HepG2 (cell line): ENCODE data around the gene FBXW10. TPM values are rescaled to one million over a fixed set of nuclear protein-coding genes. Genes with fewer than 3 reads are reported as not detected.
"Not testable (repeated sequence)": the region's sequence is repeated elsewhere in the genome, so short reads cannot be mapped to it uniquely, and the experiment has no call there.

Experiments
- ATF7 ChIP-seq, 2 experiments: fragments of 450-650 bp in 1 of 2; sonication (generic) in 1 of 2; formaldehyde crosslinking in 1 of 2; IDR thresholded peaks; 2 replicates each; pipeline versions ENCODE4 v1.4.0 to v1.6.1; 2016 to 2020; ENCODE audit warnings: antibody characterized with exemption in 1 of 2, mild to moderate bottlenecking in 1 of 2, missing genetic modification reagents in 1 of 2
- CREB1 ChIP-seq, 2 experiments: fragments of 450-650 bp in 1 of 2; IDR thresholded peaks; 2 replicates each; pipeline ENCODE4 v1.6.1; 2016 to 2017; ENCODE audit warnings: control low read depth in 1 of 2, mild to moderate bottlenecking in 1 of 2, missing compliant biosample characterization in 1 of 2, missing genetic modification characterization in 1 of 2
- IKZF5 ChIP-seq: IDR thresholded peaks from 2 replicates; pipeline ENCODE4 v1.6.1; 2018; ENCODE audit warnings: missing genetic modification reagents, mild to moderate bottlenecking, missing compliant biosample characterization
- KDM3A ChIP-seq: IDR thresholded peaks from 2 replicates; pipeline ENCODE4 v1.6.1; 2018; ENCODE audit warnings: low read depth, missing compliant biosample characterization
- NR2C2 ChIP-seq: sonication (generic); formaldehyde crosslinking; IDR thresholded peaks from 2 replicates; pipeline ENCODE4 v1.4.0; 2020; ENCODE audit warnings: missing genetic modification reagents, mild to moderate bottlenecking, moderate library complexity, borderline replicate concordance
- SOX13 ChIP-seq, 3 experiments: fragments of 450-650 bp in 1 of 3; sonication (generic) in 1 of 3; formaldehyde crosslinking in 1 of 3; IDR thresholded peaks in 2 of 3; conservative IDR thresholded peaks in 1 of 3; 2 replicates each; pipeline versions ENCODE4 v1.5.0 to v1.6.1; 2016 to 2020; ENCODE audit warnings: antibody characterized with exemption in 1 of 3, mild to moderate bottlenecking in 1 of 3, missing compliant biosample characterization in 1 of 3, missing genetic modification reagents in 1 of 3, moderate library complexity in 1 of 3
- SOX6 ChIP-seq, 2 experiments: fragments of 450-650 bp in 1 of 2; sonication (generic) in 1 of 2; formaldehyde crosslinking in 1 of 2; IDR thresholded peaks; 2 replicates each; pipeline versions ENCODE4 v1.4.0 to v1.6.1; 2017 to 2020; ENCODE audit warnings: antibody characterized with exemption in 1 of 2, mild to moderate bottlenecking in 1 of 2, missing genetic modification reagents in 1 of 2
- SP4 ChIP-seq: sonication (generic); formaldehyde crosslinking; IDR thresholded peaks from 2 replicates; pipeline ENCODE4 v1.8.1; 2023; ENCODE audit warnings: mild to moderate bottlenecking, missing genetic modification reagents
- ZBTB38 ChIP-seq: sonication (generic); formaldehyde crosslinking; IDR thresholded peaks from 2 replicates; pipeline ENCODE4 v1.5.1; 2020; ENCODE audit warnings: mild to moderate bottlenecking, missing genetic modification reagents
- ZBTB40 ChIP-seq, 2 experiments: fragments of 450-650 bp in 1 of 2; sonication (generic) in 1 of 2; formaldehyde crosslinking in 1 of 2; IDR thresholded peaks; 2 replicates each; pipeline versions ENCODE4 v1.6.1 to v1.8.0; 2016 to 2022; ENCODE audit warnings: antibody characterized with exemption in 1 of 2, mild to moderate bottlenecking in 1 of 2, missing genetic modification reagents in 1 of 2
- ZNF441 ChIP-seq: sonication (generic); formaldehyde crosslinking; IDR thresholded peaks from 2 replicates; pipeline ENCODE4 v1.7.0; 2021; ENCODE audit warnings: missing genetic modification reagents, borderline replicate concordance
- polyA plus RNA-seq, 8 experiments: library from polyadenylated mRNA; depleted of rRNA in 3 of 8; stranded (reverse) in 7 of 8; unstranded in 1 of 8; fragments of >200 nt; fragmentation: Illumina TruSeq in 4 of 8; extraction: Trizol in 4 of 8; gene quantifications; 2 replicates each; pipeline versions ENCODE4 v1.2.1 to v1.2.3, GENCODE V29; 2011 to 2016; ENCODE audit warnings: low read depth in 4 of 8, missing spikeins in 1 of 8, mixed read lengths in 1 of 8; ENCODE audit not compliant: insufficient read depth in 1 of 8
- total RNA-seq, 5 experiments: library from RNA; depleted of rRNA; stranded (reverse); fragments of >200 nt; fragmentation: Illumina TruSeq; extraction: Trizol; gene quantifications; 2 replicates each; pipeline ENCODE4 v1.2.3, GENCODE V29; 2016; ENCODE audit warnings: low read depth in 1 of 5
- TF ChIP-seq, protein P1 (sequence below): sonication (generic); formaldehyde crosslinking; IDR thresholded peaks from 2 replicates; pipeline ENCODE4 v1.4.0; 2020; ENCODE audit warnings: missing genetic modification reagents, borderline replicate concordance

The FBXW10 gene
- total and polyA plus RNA-seq, 2 of the 13 experiments (the other 11 are each of a cell fraction or from before 2014, with no cell fraction given) = 0.04 to 0.17 TPM

DNA sequence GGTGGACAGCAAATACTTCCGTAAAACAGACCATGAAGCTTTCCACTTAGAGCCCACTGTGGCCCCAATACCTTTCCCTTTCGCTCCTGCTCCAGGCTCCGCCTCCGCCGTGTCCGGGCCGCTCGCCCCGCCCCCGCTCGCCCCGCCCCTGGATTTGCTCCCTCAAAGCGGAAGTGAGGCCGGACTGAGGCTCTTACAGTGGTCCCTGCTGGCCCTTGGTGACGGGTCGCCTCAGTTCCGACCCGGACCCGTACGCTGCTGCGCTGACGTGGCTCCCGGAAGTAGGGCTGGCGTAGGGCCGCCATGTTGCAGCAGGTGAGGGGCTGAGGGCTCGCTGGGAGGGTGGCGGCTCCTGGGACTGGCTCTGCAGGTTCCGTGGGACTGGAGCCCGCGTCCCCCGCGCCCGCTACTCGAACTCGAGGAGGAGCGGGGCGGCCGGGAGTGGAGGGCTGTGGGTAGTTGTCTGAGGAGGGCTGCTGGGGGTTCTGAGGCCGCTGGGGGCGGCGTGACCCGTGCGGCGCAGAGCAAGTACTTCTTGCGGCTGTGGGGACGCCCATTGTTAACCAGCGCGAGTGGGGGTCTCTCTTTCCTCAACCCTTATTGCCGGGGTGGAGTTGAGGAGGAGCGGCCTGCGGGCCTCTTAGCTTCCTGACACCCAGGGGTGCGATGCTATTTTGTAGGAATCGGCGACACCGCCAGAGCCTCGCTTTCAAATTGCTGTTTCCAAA is 37.3 kb downstream of the FBXW10 start, which contains the start of gene TVP23B (continued):
- peak; percentile 23; the same call in 1 of the 2 replicates for TF ChIP-seq IKZF5 (CRISPR knock-in tag)
- peak; percentile 75 for TF ChIP-seq NR2C2 (CRISPR knock-in tag)
- peak; percentile 50; the same call in 1 of the 2 replicates for TF ChIP-seq ZNF441 (CRISPR knock-in tag)
- TF ChIP-seq SP4 (CRISPR knock-in tag) = peak; percentile 59; the same call in 1 of the 2 replicates
- TF ChIP-seq SOX13, SOX6, ATF7 (IDR thresholded peaks at IDR 0.05): not testable (repeated sequence)
- TF ChIP-seq SOX13 (CRISPR knock-in tag; conservative IDR thresholded peaks at IDR 0.05 in 1 of 2, IDR thresholded peaks at IDR 0.05 in 1 of 2) = 0 out of 4 replicates have a peak, but pooled peaks of 1 of the 2 experiments have one; percentile 32
- TF ChIP-seq, protein P1, sequence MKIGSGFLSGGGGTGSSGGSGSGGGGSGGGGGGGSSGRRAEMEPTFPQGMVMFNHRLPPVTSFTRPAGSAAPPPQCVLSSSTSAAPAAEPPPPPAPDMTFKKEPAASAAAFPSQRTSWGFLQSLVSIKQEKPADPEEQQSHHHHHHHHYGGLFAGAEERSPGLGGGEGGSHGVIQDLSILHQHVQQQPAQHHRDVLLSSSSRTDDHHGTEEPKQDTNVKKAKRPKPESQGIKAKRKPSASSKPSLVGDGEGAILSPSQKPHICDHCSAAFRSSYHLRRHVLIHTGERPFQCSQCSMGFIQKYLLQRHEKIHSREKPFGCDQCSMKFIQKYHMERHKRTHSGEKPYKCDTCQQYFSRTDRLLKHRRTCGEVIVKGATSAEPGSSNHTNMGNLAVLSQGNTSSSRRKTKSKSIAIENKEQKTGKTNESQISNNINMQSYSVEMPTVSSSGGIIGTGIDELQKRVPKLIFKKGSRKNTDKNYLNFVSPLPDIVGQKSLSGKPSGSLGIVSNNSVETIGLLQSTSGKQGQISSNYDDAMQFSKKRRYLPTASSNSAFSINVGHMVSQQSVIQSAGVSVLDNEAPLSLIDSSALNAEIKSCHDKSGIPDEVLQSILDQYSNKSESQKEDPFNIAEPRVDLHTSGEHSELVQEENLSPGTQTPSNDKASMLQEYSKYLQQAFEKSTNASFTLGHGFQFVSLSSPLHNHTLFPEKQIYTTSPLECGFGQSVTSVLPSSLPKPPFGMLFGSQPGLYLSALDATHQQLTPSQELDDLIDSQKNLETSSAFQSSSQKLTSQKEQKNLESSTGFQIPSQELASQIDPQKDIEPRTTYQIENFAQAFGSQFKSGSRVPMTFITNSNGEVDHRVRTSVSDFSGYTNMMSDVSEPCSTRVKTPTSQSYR (CRISPR knock-in tag) = peak; percentile 32; the same call in 1 of the 2 replicates
- TF ChIP-seq CREB1 (IDR thresholded peaks at IDR 0.05) = peak; percentile 81
- peak; percentile 87 for TF ChIP-seq CREB1 (CRISPR knock-in tag; IDR thresholded peaks at IDR 0.05)
- TF ChIP-seq SOX6 (CRISPR knock-in tag; IDR thresholded peaks at IDR 0.05) = 0 out of 2 replicates have a peak, but pooled peaks have one; percentile 16
- TF ChIP-seq ZBTB40 (IDR thresholded peaks at IDR 0.05) = peak; percentile 79
- TF ChIP-seq ZBTB40 (CRISPR knock-in tag; IDR thresholded peaks at IDR 0.05) = peak; percentile 47; the same call in 1 of the 2 replicates
- 0 out of 2 replicates have a peak, but pooled peaks have one; percentile 45 for TF ChIP-seq ZBTB38
- peak; percentile 37; the same call in 1 of the 2 replicates for TF ChIP-seq ATF7 (CRISPR knock-in tag; IDR thresholded peaks at IDR 0.05)
- peak; percentile 75 for TF ChIP-seq KDM3A (CRISPR knock-in tag)
